ENCODE data around the gene GRID1. TPM values are rescaled to one million over a fixed set of nuclear protein-coding genes. Genes with fewer than 3 reads are reported as not detected.
A peak's percentile ranks its signal among the peaks of the same experiment; 100 is the strongest.

The GRID1 gene
- total RNA-seq, 4 donors from 2014 or later = 1.4 to 4.9 (median 2.0) TPM

- peak in 1 of 2 donors; percentile 52 for DNase-seq (ENCODE audit: low spot score in 2 of 2)
- WGBS, 2 donors = 36 to 44% methylated on average over 6 of the region's 6 CpGs
- TF ChIP-seq CTCF (IDR thresholded peaks at IDR 0.05) (no peak), POLR2A (IDR thresholded peaks at IDR 0.05) (no peak)
- intact Hi-C loops (cut with DNase I; ENCODE audit: low total_unique reads) = no loop called here
- no peak overlapping the region for H3K4me3 ChIP-seq (ENCODE audit: low read depth, poor library complexity, severe bottlenecking)
These were observed 11.2 kb upstream of the GRID1 start for GRCh38 chr10:86377797-86378146.

GRCh38 chr10:86376852-86377796 is 10.5 kb upstream of the GRID1 start:
- TF ChIP-seq CTCF (IDR thresholded peaks at IDR 0.05) = peak in 1 of 3 donors; percentile 76
- no peak for TF ChIP-seq POLR2A (IDR thresholded peaks at IDR 0.05)
- WGBS, 2 donors = 14 to 20% methylated on average over 24 to 57 of the region's 68 CpGs
- no peak overlapping the region for H3K4me3 ChIP-seq (ENCODE audit: low read depth, poor library complexity, severe bottlenecking)
- DNase-seq (ENCODE audit: low spot score in 2 of 2) = peak in 1 of 2 donors; percentile 96
- intact Hi-C loops (cut with DNase I; ENCODE audit: low total_unique reads) = no loop called here

GRCh38 chr10:86376403-86376802 is 9.8 kb upstream of the GRID1 start:
- intact Hi-C loops (cut with DNase I; ENCODE audit: low total_unique reads) = no loop called here
- H3K4me3 ChIP-seq (ENCODE audit: low read depth, poor library complexity, severe bottlenecking) = no peak overlapping the region
- peak in 1 of 2 donors; percentile 82 for DNase-seq (ENCODE audit: low spot score in 2 of 2)
- WGBS, 2 donors = 74 to 81% methylated on average over 7 of the region's 7 CpGs
- no peak for TF ChIP-seq POLR2A (IDR thresholded peaks at IDR 0.05)
- TF ChIP-seq CTCF (IDR thresholded peaks at IDR 0.05) = no peak

- H3K4me3 ChIP-seq (ENCODE audit: low read depth, poor library complexity, severe bottlenecking) = no peak overlapping the region
- intact Hi-C loops (cut with DNase I; ENCODE audit: low total_unique reads) = no loop called here
- 86 to 94% methylated on average over 8 of the region's 8 CpGs for WGBS, 2 donors
- DNase-seq (ENCODE audit: low spot score in 2 of 2) = peak in 1 of 2 donors; percentile 53
- TF ChIP-seq CTCF (IDR thresholded peaks at IDR 0.05) = no peak
- TF ChIP-seq POLR2A (IDR thresholded peaks at IDR 0.05) = no peak
These were observed 8.6 kb upstream of the GRID1 start for GRCh38 chr10:86375204-86375603.

- DNase-seq (ENCODE audit: low spot score in 2 of 2) = peak in 1 of 2 donors; percentile 61
- TF ChIP-seq CTCF (IDR thresholded peaks at IDR 0.05) (no peak), POLR2A (IDR thresholded peaks at IDR 0.05) (no peak)
- intact Hi-C loops (cut with DNase I; ENCODE audit: low total_unique reads) = loop anchor here (5.0 kb wide), 1 partner anchor 1142 kb away; no protein-coding TSS in a partner anchor
- WGBS, 2 donors = 60 to 70% methylated on average over 8 of the region's 8 CpGs
- H3K4me3 ChIP-seq (ENCODE audit: low read depth, poor library complexity, severe bottlenecking) = no peak overlapping the region
These were observed 8.1 kb upstream of the GRID1 start for GRCh38 chr10:86374664-86375063.

Data from lower leg skin (tissue), 4 donors.